ENCODE results near the gene RALB.
"Not testable (repeated sequence)": the region's sequence is repeated elsewhere in the genome, so short reads cannot be mapped to it uniquely, and the experiment has no call there.

The RALB gene

GRCh38 chr2:120225549-120226065, 27.0 kb upstream of the RALB start:
- no peak for DNase-seq

DNA sequence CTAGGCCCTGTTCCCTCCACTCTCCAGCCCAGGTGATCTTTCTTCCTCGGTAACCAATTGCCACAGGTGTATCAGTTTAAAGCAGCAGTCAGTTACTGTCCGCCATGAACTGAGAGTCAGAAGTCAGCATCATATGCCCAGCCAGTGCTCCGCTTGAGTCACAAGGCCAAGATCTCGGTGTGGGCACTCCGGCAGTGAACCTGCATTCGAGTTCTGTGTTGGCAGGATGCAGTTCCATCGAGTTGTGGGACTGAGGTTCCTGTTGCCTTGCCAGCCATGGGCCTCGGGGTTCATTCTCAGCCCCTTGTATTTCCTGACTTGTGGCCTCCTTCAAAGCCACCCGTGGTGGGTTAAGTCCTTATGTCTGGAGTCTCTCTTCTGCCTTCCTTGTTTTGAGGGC, 26.3 kb upstream of the RALB start:
- no peak for DNase-seq

GRCh38 chr2:120227111-120227991, 25.3 kb upstream of the RALB start:
- no peak for DNase-seq

DNA sequence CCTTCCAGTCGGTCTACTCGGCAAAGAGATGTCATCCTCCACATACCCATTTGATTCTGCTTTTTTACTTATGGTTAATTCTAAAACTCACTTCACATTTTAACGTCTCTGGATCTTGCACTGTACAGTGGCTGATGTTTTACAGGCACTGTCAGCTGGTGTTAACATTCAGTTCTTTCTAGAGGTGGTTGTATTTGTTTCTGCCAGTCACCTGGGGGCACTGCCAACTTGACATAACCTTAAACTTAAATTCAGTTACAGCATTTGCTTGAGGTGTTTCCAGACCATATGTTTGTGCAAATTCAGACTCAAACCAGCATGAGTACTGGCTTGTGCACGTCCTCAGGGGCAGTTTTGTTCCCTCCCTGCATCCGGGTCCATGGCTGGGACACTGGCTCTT, 24.1 kb upstream of the RALB start:
- no peak for DNase-seq

GRCh38 chr2:120229341-120229740, 23.3 kb upstream of the RALB start:
- no peak for DNase-seq

DNA sequence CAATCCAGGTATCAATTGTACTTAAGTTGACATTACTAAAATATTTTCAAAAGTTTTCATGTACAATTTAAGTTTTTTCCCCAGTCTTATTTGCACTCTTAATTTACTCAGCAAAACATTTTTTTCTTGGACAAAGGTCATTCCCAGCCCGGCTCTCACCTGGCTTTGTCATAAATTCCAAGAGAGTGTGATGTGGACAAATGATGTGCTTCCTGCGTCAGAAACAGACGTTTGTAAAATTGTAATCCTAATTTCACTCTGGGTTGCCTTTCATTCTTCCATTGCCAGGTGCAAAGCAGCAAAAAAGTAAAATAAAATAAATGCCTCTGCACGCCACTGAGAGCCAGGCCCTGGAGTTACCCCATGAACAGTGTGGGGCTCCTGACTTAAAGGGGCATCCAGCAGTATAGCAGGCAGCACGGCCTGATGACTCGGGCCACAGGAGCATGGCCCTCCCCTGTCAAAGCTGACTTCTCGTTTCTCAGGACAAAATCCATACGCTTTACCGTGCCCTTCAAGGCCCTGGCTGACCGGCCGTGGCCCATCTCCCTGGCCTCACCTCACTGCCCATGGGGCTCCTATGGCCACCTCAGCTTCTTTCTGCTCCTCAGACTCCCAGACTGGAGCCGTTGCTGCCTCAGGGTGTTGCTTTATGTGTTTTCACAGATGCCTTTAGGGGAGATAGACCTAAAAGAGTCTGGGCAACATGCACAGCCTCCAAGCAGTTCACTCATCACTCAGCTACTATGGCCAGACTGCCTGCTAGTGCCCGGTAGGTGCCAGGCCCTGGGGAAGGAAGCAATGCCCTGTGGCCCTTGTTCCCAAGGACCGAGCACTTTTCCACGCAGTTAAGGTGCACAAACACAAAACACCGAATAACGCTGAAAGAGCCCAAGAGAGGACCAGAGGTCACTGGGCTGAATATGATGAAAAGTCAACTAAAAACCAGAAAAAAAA, 21.9 kb upstream of the RALB start:
- DNase-seq, result no peak

- DNase-seq, result no peak
Observed at GRCh38 chr2:120231564-120231973, 21.1 kb upstream of the RALB start.

DNA sequence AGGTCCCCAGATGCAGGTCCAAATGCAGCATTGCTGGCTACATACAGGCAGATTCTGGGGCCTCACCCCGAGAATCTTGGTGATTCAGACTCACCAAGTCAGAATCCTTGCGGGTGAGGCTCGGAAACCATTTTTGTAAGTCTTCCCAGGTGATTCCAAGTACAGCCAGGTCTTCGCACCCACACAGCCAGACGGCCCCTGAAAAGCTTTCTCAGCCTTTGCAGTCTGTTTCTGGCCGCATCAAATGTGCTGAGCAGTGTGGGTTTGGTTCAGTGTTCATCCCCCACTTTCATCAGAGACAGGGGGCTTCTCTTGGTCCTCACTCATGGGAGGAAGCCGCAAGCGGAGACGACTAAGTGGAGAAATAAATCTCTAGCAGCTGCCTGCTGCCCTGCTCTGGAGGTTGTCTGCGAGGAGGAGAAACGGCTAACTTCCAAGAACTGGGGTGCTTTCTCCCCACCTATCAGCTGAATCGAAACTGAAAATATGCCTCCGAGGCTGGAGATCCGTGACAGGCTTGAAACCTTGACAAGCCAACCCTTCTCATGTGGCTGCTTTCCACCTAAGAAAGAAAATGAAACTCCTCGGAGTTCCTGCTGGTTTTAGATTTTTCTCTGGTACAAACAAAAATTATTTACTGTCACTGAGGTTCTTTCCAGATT, 20.5 kb upstream of the RALB start:
- no peak for DNase-seq

GRCh38 chr2:120233292-120233691, 19.4 kb upstream of the RALB start:
- DNase-seq, result no peak

- not testable (repeated sequence) for DNase-seq
Observed at GRCh38 chr2:120235158-120235557, 17.5 kb upstream of the RALB start.

DNA sequence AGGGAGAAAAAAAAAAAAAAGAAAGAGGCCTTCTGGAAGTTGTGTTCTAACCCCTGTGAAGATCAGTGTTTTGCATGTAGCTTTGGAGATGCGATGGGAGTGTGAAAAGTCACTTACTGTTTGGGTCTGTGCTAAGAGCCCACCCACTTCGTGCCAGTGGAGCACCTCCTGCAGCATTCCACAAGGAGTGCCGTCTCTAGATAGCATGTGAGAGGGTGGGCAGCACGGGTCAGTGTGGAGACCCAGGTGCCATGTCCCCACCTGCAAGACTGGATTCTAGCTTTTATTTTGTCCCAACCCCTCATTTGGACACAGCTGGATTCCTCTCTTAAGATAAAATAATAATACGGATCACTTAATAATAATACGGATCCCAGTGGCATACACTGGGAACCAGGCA, 17.0 kb upstream of the RALB start:
- no peak for DNase-seq

GRCh38 chr2:120236316-120236715, 16.3 kb upstream of the RALB start:
- DNase-seq, result no peak

- DNase-seq, result no peak
Observed at GRCh38 chr2:120236791-120237190, 15.9 kb upstream of the RALB start.

DNA sequence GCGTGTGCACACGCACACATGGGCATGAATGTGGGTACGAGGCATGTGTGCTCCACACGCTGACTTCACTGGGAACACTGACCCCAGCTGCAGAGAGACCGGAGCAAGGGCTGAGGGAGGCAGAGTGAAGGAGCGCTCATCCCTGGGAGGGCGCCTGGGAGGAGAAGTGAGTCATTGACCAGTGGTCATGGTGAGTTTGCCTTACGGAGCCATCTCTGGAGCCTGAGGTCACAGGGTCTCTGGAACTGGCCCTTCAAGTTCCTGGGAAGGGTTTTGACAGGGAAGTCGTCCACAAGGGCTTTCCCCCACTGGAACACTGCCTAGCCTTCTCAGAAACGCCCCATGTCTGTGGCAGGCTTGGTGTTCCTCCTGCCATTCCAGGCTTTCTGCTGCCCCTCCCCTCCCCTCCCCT, 15.2 kb upstream of the RALB start:
- no peak for DNase-seq

GRCh38 chr2:120238728-120239487, 13.7 kb upstream of the RALB start:
- DNase-seq, result no peak

DNA sequence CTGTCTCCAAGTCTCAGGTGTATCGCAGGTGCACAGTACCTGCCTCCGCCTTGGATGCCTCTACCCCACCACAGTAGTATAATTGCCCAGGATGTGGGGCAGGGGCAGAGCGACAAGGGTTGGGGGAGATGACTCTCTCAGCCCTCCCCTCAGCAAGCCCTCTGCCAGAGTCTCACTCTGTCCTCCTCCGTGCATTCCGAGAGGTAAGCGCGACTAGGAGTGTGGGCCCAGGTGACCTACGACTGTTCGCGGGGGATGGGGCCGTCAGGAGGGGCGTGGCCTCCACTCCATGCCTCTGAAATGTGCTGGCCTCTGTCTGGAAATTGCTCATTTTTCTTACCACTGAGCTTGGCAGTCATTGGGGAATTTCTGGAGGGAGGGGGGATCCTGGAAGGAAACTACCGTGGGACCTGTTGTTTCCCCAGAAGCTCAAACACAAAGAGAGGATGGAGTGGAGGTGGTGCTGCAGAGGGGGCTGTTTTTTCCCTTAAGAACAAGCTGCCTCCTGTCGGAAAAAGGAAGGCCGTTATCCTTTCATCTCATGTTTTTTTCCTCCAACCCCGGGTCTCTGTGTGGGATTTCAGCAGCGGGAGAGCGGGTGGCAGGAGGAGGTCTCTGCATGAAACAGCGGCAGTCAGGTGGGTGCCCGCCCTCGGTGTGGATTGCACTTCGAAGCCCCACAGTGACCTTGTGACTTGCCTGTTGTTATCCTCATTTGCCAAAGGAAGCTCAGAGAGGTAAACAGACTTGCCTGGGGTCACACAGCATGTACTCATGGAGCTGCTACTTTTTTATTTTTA, 13.0 kb upstream of the RALB start:
- no peak for DNase-seq

GRCh38 chr2:120240901-120241429, 11.7 kb upstream of the RALB start:
- DNase-seq, result no peak

DNA sequence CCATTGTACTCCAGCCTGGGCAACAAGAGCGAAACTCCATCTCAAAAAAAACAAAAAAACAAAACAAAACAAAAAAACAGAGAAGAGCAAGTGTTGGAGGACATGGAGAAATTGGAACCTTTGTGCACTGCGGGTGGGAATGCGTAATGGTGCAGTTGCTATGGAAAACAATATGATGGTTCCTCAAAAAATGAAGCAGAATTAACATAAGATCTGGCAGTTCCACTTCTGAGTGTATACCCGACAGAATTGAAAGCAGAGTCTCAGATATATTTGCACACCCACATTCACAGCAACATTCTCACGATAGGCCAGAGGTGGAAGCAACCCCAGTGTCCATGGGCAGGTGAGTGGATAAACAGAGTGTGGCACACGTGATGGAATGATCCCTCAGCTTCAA, 11.0 kb upstream of the RALB start:
- no peak for DNase-seq

DNA sequence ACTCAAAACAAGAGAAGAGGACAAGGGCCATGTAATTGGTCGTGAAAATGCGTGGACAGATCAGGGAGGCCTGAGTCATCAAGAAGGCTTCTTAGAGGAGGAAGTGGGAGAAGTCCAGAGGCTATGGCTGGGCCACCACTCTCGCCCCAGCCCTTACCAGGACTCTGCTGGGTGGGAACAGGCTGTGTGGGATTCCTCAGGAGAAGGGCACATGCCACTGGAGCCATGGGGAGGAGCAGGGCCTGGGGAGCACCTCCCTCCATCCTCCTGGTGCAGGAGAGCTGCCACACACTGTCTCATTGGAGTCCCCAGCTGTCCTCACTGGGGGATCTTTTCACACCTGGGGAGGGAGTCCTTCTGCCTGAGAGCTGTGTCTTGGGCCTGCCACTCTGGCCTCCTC, 9.4 kb upstream of the RALB start:
- no peak for DNase-seq

DNA sequence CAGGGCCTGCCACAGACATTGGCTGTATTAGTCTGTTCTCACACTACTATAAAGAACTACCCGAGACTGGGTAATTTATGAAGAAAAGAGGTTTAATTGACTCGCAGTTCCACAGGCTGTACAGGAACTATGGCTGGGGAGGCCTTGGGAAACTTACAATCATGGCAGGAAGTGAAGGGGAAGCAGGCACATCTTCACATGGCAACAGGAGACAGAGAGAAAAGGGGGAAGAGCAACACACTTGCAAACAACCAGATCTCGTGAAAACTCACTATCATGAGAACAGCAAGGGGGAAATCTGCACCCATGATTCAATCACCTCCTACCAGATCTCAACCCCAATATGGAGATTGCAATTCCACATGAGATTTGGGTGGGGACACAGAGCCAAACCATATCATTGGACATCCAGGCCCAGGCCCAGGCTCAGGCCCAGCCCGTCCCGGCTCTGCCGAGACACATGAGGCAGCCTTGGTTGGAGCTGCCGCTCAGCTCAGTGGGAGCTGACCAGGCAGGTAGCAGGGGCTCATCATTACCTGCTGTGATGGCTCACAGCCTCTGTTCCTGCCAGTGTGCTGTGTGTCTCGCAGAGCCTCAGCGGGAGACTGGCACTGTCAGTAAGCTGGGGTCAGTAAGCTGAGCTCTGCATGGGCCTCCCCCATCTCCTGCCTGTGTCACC, 8.6 kb upstream of the RALB start:
- DNase-seq, result no peak
